Neural cell (in vitro differentiated cells): ENCODE results near the gene NQO1.

ENCODE experiments used
- POLR2AphosphoS5 ChIP-seq: IDR thresholded peaks from 2 replicates; pipeline ENCODE4 v1.6.1; 2012
- TF ChIP-seq, protein P1 (sequence below): fragments of 450-650 bp; IDR thresholded peaks from 2 replicates; pipeline ENCODE4 v1.5.1; 2014; ENCODE audit warnings: antibody characterized with exemption, mild to moderate bottlenecking, moderate library complexity; ENCODE audit not compliant: poor library complexity, severe bottlenecking

DNA sequence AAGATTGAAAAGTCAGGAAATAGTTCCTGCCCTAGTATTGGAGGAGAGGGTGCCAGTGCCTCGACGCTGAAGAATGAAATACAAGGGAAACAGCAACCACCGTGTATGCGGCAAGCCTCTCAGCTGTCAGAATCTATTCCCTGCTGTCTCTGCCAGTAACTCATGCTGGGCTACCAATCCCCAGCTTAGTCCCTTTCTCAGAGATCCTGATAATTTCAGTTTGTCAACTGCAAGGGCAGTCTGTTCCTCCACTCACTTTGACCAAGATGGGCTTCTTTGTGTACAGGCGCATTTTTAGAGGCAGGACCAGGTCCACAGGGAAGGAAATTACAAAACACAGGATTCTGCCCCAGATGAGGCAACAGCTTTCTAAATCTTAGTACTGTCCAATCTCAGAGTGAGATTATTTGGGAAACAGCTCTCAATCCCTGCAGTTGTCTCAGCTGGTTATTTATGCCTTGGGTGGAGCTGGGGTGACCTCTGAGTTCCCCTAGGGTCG lies 1.3 kb downstream of the NQO1 start:
- TF ChIP-seq, protein P1, sequence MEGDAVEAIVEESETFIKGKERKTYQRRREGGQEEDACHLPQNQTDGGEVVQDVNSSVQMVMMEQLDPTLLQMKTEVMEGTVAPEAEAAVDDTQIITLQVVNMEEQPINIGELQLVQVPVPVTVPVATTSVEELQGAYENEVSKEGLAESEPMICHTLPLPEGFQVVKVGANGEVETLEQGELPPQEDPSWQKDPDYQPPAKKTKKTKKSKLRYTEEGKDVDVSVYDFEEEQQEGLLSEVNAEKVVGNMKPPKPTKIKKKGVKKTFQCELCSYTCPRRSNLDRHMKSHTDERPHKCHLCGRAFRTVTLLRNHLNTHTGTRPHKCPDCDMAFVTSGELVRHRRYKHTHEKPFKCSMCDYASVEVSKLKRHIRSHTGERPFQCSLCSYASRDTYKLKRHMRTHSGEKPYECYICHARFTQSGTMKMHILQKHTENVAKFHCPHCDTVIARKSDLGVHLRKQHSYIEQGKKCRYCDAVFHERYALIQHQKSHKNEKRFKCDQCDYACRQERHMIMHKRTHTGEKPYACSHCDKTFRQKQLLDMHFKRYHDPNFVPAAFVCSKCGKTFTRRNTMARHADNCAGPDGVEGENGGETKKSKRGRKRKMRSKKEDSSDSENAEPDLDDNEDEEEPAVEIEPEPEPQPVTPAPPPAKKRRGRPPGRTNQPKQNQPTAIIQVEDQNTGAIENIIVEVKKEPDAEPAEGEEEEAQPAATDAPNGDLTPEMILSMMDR: no peak
- no peak for TF ChIP-seq POLR2AphosphoS5
